K562 (cell line): ENCODE data around the gene ZNF106. TPM values are rescaled to one million over a fixed set of nuclear protein-coding genes. Genes with fewer than 3 reads are reported as not detected.

Experiments used
- AFF4 ChIP-seq: sonication (generic); formaldehyde crosslinking; IDR thresholded peaks from 2 replicates; pipeline ENCODE4 v1.8.0; 2023; ENCODE audit warnings: mild to moderate bottlenecking, missing genetic modification reagents
- BCOR ChIP-seq: fragments of 450-650 bp; IDR thresholded peaks from 2 replicates; pipeline ENCODE4 v1.6.1; 2016
- CHCHD3 ChIP-seq: fragments of 250-450 bp; sonication (Bioruptor Pico); IDR thresholded peaks from 2 replicates; pipeline ENCODE4 v2.1.2; 2022; ENCODE audit warnings: mild to moderate bottlenecking
- CREB5 ChIP-seq: fragments of 250-450 bp; sonication (Bioruptor Pico); IDR thresholded peaks from 2 replicates; pipeline ENCODE4 v1.5.0; 2020; ENCODE audit warnings: mild to moderate bottlenecking
- CTBP1 ChIP-seq: fragments of 450-650 bp; IDR thresholded peaks from 2 replicates; pipeline ENCODE4 v1.6.1; 2016; ENCODE audit warnings: borderline replicate concordance
- ETS1 ChIP-seq: conservative IDR thresholded peaks from 2 replicates; pipeline ENCODE4 v1.6.1; 2011; ENCODE audit warnings: low read depth, mild to moderate bottlenecking, low read length; ENCODE audit not compliant: control insufficient read depth
- HDGF ChIP-seq: fragments of 450-650 bp; IDR thresholded peaks from 2 replicates; pipeline ENCODE4 v1.6.1; 2016
- IFI16 ChIP-seq: fragments of 250-450 bp; sonication (Bioruptor Pico); IDR thresholded peaks from 2 replicates; pipeline ENCODE4 v2.1.2; 2022; ENCODE audit warnings: mild to moderate bottlenecking, inconsistent platforms
- KAT2B ChIP-seq: IDR thresholded peaks from one replicate; pipeline ENCODE4 v1.6.1; 2012; ENCODE audit warnings: low read depth, mild to moderate bottlenecking, control low read depth, inconsistent platforms, low read length, moderate library complexity
- NCOA6 ChIP-seq: fragments of 450-650 bp; IDR thresholded peaks from 2 replicates; pipeline ENCODE4 v1.6.1; 2017; ENCODE audit warnings: mild to moderate bottlenecking
- NR3C1 ChIP-seq: sonication (generic); formaldehyde crosslinking; IDR thresholded peaks from 2 replicates; pipeline ENCODE4 v1.8.1; 2022; ENCODE audit warnings: missing genetic modification reagents
- PHB2 ChIP-seq: fragments of 450-650 bp; IDR thresholded peaks from 2 replicates; pipeline ENCODE4 v1.6.1; 2017; ENCODE audit warnings: low read depth
- POLR2A ChIP-seq: fragments of 450-650 bp; conservative IDR thresholded peaks from 2 replicates; pipeline ENCODE4 v1.6.1; 2016
- TRIM24 ChIP-seq, 2 experiments: fragments of 450-650 bp; IDR thresholded peaks; 2 replicates each; pipeline ENCODE4 v1.6.1; 2016
- XRCC5 ChIP-seq: fragments of 200-400 bp; formaldehyde crosslinking; IDR thresholded peaks from 2 replicates; pipeline ENCODE4 v1.6.1; 2017; ENCODE audit warnings: low read depth, mild to moderate bottlenecking, low read length
- ZKSCAN8 ChIP-seq: fragments of 200-800 bp; sonication (Bioruptor generic); IDR thresholded peaks from 2 replicates; pipeline ENCODE4 v1.6.1; 2016; ENCODE audit warnings: missing genetic modification characterization, missing compliant biosample characterization
- ZNF830 ChIP-seq: fragments of 250-450 bp; sonication (Bioruptor Pico); IDR thresholded peaks from 2 replicates; pipeline ENCODE4 v1.5.0; 2021; ENCODE audit warnings: mild to moderate bottlenecking
- polyA plus RNA-seq, 8 experiments: library from polyadenylated mRNA; depleted of rRNA in 4 of 8; stranded (reverse) in 5 of 8; unstranded in 3 of 8; fragments of >200 nt; fragmentation: Nextera tagmentation in 2 of 8; fragmentation: Illumina TruSeq in 1 of 8; extraction: Ambion mirVana in 2 of 8; extraction: Trizol in 1 of 8; gene quantifications; 2 replicates each; pipeline versions ENCODE4 v1.2.1 to v1.2.3, GENCODE V29; 2011 to 2014; ENCODE audit warnings: inconsistent platforms in 1 of 8, missing spikeins in 1 of 8
- total RNA-seq, 7 experiments: library from RNA; depleted of rRNA in 6 of 7; stranded (reverse); fragments of >200 nt in 6 of 7; fragmentation: Illumina TruSeq in 2 of 7; extraction: Trizol in 2 of 7; gene quantifications; 2 replicates each; pipeline versions ENCODE4 v1.2.1 to v1.2.3, GENCODE V29; 2011 to 2021; ENCODE audit warnings: low replicate concordance in 1 of 7
- TF ChIP-seq, protein P1 (sequence below): sonication (generic); formaldehyde crosslinking; IDR thresholded peaks from 2 replicates; pipeline ENCODE4 v1.8.0; 2023; ENCODE audit warnings: missing genetic modification reagents, mild to moderate bottlenecking, borderline replicate concordance

The ZNF106 gene
- total and polyA plus RNA-seq, 9 of the 15 experiments (the other 6 are each of a cell fraction or from before 2014, with no cell fraction given) = 14.4 to 55.3 (median 33.7) TPM

- TF ChIP-seq ZNF830 (CRISPR knock-in tag) = no peak
- TF ChIP-seq POLR2A = no peak
- TF ChIP-seq CTBP1 = 0 out of 2 replicates have a peak, but pooled peaks have one; percentile 7
- no peak for TF ChIP-seq NCOA6
- TF ChIP-seq NR3C1 (CRISPR knock-in tag) = no peak
- TF ChIP-seq AFF4 (CRISPR knock-in tag) = no peak
- no peak for TF ChIP-seq IFI16 (CRISPR knock-in tag)
- TF ChIP-seq ZKSCAN8 (CRISPR knock-in tag) = no peak
- TF ChIP-seq TRIM24 (IDR thresholded peaks at IDR 0.05) = peak in 1 of 2 experiments; percentile 68; a peak in 1 of 4 replicates
- peak; percentile 76; the same call in 1 of the 2 replicates for TF ChIP-seq BCOR
- no peak for TF ChIP-seq KAT2B
- TF ChIP-seq CREB5 (CRISPR knock-in tag) = no peak
- no peak for TF ChIP-seq ETS1
- TF ChIP-seq XRCC5 = no peak
- TF ChIP-seq HDGF = 0 out of 2 replicates have a peak, but pooled peaks have one; percentile 69
- peak; percentile 61 for TF ChIP-seq PHB2
- TF ChIP-seq CHCHD3 = no peak
- TF ChIP-seq, protein P1, sequence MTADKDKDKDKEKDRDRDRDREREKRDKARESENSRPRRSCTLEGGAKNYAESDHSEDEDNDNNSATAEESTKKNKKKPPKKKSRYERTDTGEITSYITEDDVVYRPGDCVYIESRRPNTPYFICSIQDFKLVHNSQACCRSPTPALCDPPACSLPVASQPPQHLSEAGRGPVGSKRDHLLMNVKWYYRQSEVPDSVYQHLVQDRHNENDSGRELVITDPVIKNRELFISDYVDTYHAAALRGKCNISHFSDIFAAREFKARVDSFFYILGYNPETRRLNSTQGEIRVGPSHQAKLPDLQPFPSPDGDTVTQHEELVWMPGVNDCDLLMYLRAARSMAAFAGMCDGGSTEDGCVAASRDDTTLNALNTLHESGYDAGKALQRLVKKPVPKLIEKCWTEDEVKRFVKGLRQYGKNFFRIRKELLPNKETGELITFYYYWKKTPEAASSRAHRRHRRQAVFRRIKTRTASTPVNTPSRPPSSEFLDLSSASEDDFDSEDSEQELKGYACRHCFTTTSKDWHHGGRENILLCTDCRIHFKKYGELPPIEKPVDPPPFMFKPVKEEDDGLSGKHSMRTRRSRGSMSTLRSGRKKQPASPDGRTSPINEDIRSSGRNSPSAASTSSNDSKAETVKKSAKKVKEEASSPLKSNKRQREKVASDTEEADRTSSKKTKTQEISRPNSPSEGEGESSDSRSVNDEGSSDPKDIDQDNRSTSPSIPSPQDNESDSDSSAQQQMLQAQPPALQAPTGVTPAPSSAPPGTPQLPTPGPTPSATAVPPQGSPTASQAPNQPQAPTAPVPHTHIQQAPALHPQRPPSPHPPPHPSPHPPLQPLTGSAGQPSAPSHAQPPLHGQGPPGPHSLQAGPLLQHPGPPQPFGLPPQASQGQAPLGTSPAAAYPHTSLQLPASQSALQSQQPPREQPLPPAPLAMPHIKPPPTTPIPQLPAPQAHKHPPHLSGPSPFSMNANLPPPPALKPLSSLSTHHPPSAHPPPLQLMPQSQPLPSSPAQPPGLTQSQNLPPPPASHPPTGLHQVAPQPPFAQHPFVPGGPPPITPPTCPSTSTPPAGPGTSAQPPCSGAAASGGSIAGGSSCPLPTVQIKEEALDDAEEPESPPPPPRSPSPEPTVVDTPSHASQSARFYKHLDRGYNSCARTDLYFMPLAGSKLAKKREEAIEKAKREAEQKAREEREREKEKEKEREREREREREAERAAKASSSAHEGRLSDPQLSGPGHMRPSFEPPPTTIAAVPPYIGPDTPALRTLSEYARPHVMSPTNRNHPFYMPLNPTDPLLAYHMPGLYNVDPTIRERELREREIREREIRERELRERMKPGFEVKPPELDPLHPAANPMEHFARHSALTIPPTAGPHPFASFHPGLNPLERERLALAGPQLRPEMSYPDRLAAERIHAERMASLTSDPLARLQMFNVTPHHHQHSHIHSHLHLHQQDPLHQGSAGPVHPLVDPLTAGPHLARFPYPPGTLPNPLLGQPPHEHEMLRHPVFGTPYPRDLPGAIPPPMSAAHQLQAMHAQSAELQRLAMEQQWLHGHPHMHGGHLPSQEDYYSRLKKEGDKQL (CRISPR knock-in tag) = no peak
Observed at GRCh38 chr15:42499858-42500609, 9.1 kb upstream of the ZNF106 start (continued).
